Uterus (tissue), 4 donors: Measurements from ENCODE around the gene SPATA31E1. TPM values are rescaled to one million over a fixed set of nuclear protein-coding genes. Genes with fewer than 3 reads are reported as not detected.
"Not testable (repeated sequence)": the region's sequence is repeated elsewhere in the genome, so short reads cannot be mapped to it uniquely, and the experiment has no call there.

Experiments
- DNase-seq, 2 donors: peaks; one replicate each; pipeline ENCODE4 v3.0.0-alpha.2; 2019 to 2020
- H3K27ac ChIP-seq, 2 donors: fragments of 200-600 bp; sonication (generic); 1 replicate in 1 of 2; 2 replicates in 1 of 2; pipeline ENCODE4 v1.5.1; 2016 to 2018
- H3K27me3 ChIP-seq, 2 donors: fragments of 200-600 bp; sonication (generic); one replicate each; pipeline ENCODE4 v1.5.1; 2018 to 2019; ENCODE audit warnings: control low read depth in 1 of 2
- H3K36me3 ChIP-seq, 2 donors: fragments of 200-600 bp; sonication (generic); one replicate each; pipeline ENCODE4 v1.5.1; 2019; ENCODE audit warnings: control low read depth in 1 of 2
- H3K4me1 ChIP-seq, 2 donors: fragments of 200-600 bp; sonication (generic); one replicate each; pipeline ENCODE4 v1.5.1; 2018 to 2019; ENCODE audit warnings: control low read depth in 1 of 2
- H3K4me3 ChIP-seq, 2 donors: fragments of 200-600 bp; sonication (generic); 1 replicate in 1 of 2; 2 replicates in 1 of 2; pipeline ENCODE4 v1.5.1; 2018 to 2019; ENCODE audit warnings: mild to moderate bottlenecking in 1 of 2
- H3K9me3 ChIP-seq, 2 donors: fragments of 200-600 bp; sonication (generic); one replicate each; pipeline ENCODE4 v1.5.1; 2019; ENCODE audit warnings: control low read depth in 1 of 2
- POLR2A ChIP-seq, 2 donors: fragments of 450-650 bp; IDR thresholded peaks; one replicate each; pipeline ENCODE4 v1.6.1; 2016; ENCODE audit warnings: antibody characterized with exemption in 2 of 2, mild to moderate bottlenecking in 1 of 2, moderate library complexity in 1 of 2
- intact Hi-C: fragments of 100-400 bp; cut with DNase I; formaldehyde crosslinking; loops from one replicate; pipeline ENCODE4 v1.15.1; 2023; ENCODE audit warnings: low total_unique reads
- total RNA-seq, 4 donors: library from RNA; depleted of rRNA in 3 of 4; stranded (reverse); fragments of >200 nt in 3 of 4; gene quantifications; one replicate each; pipeline versions ENCODE4 v1.1.0 to v1.2.4, GENCODE V29; 2014 to 2023
- TF ChIP-seq, protein P1 (sequence below), 4 experiments: fragments of 200-600 bp in 2 of 4; fragments of 450-650 bp in 2 of 4; sonication (generic) in 2 of 4; IDR thresholded peaks; one replicate each; pipeline ENCODE4 v1.5.1; 2016 to 2019; ENCODE audit warnings: antibody characterized with exemption in 4 of 4, mild to moderate bottlenecking in 2 of 4, moderate library complexity in 1 of 4
- donor health status: DM: yes; HTN: yes; CAD: no.

Gene SPATA31E1
- total RNA-seq, 4 donors from 2014 or later = not detected

DNA sequence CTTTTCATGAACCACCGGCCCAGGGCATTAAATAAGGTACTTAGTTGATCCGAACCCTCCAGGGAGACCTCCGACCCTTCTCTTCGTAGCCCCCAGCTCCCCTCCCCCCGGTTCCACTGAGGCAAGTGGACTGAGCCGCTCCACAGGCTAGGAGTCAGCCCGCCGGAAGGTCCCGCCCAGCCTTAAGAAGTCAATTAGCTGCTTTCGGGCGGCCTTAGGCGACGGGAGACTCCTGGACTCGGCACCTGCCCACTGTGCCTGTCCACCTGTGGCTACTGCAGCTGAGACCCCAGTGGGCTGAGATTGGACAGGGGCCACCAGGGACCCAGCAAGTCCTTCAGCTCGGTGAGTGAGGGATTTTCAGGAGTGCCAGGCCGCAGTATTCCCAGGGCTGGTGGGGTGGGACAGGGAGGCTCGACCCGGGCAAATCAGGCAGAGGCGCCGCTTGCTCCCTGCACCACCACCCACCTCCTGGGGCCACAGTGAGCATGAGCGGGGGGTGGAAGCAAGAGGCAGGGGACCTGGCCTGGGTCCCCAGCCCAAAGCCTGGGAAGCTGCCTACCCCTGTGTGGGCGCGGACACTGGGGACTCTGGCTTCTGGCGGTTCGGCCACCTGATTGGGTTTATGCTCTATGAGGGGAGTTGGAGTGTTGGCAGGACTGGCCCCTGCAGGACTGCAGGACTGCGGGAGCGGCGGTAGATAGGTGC lies 39.6 kb upstream of the SPATA31E1 start:
- Histone ChIP-seq H3K9me3 (no peaks in the 10 kb centered on the region), H3K4me1 (no peaks in the 10 kb centered on the region), H3K27me3 (no peaks in the 10 kb centered on the region), H3K27ac (no peak overlapping the region), H3K36me3 (no peaks in the 10 kb centered on the region), H3K4me3 (no peak overlapping the region)
- intact Hi-C loops = no loop called here
- no peak for TF ChIP-seq POLR2A (IDR thresholded peaks at IDR 0.05)
- TF ChIP-seq, protein P1, sequence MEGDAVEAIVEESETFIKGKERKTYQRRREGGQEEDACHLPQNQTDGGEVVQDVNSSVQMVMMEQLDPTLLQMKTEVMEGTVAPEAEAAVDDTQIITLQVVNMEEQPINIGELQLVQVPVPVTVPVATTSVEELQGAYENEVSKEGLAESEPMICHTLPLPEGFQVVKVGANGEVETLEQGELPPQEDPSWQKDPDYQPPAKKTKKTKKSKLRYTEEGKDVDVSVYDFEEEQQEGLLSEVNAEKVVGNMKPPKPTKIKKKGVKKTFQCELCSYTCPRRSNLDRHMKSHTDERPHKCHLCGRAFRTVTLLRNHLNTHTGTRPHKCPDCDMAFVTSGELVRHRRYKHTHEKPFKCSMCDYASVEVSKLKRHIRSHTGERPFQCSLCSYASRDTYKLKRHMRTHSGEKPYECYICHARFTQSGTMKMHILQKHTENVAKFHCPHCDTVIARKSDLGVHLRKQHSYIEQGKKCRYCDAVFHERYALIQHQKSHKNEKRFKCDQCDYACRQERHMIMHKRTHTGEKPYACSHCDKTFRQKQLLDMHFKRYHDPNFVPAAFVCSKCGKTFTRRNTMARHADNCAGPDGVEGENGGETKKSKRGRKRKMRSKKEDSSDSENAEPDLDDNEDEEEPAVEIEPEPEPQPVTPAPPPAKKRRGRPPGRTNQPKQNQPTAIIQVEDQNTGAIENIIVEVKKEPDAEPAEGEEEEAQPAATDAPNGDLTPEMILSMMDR (IDR thresholded peaks at IDR 0.05) = no peak
- no peak for DNase-seq

DNA sequence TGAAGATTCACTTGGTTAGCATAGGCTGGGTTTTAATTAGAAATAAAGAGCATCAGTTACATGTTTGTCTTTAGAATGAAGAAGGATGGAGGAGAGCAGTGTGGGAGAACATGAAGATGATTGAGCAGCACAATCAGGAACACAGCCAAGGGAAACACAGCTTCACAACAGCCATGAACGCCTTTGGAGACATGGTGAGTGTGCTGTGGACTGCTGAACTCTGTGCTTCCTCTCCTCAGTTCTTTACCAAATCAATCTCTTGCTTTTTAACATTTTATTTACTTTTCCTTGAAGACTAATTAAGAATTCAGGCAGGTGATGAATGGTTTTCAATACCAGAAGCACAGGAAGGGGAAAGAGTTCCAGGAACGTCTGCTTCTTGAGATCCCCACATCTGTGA lies 38.2 kb upstream of the SPATA31E1 start:
- intact Hi-C loops = no loop called here

DNA sequence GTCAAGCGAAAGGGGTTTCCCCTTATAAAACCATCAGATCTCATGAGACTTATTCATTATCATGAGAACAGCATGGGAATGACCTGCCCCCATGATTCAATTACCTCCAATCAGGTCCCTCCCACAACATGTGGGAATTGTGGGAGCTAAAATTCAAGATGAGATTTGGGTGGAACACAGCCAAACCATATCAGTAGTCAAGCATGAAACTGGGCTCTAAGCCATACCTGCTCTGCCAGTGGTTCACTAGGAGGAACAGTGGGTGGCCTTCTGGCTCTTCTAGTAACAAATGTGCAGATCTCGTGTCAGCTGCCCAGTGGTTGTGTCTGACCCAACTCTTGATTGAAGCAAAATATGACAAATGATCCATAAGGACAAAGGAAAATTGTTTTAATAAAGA lies 34.9 kb upstream of the SPATA31E1 start:
- H3K9me3 ChIP-seq, intact Hi-C loops, DNase-seq: not testable (repeated sequence)

More for the DNA sequence above, 38.2 kb upstream of the SPATA31E1 start:
- Histone ChIP-seq H3K9me3 (no peaks in the 10 kb centered on the region), H3K27me3 (no peaks in the 10 kb centered on the region), H3K27ac (no peak overlapping the region), H3K4me3 (no peak overlapping the region), H3K36me3 (no peaks in the 10 kb centered on the region), H3K4me1 (no peaks in the 10 kb centered on the region)
- no peak for DNase-seq
- TF ChIP-seq, protein P1 (IDR thresholded peaks at IDR 0.05) = no peak
- no peak for TF ChIP-seq POLR2A (IDR thresholded peaks at IDR 0.05)

DNA sequence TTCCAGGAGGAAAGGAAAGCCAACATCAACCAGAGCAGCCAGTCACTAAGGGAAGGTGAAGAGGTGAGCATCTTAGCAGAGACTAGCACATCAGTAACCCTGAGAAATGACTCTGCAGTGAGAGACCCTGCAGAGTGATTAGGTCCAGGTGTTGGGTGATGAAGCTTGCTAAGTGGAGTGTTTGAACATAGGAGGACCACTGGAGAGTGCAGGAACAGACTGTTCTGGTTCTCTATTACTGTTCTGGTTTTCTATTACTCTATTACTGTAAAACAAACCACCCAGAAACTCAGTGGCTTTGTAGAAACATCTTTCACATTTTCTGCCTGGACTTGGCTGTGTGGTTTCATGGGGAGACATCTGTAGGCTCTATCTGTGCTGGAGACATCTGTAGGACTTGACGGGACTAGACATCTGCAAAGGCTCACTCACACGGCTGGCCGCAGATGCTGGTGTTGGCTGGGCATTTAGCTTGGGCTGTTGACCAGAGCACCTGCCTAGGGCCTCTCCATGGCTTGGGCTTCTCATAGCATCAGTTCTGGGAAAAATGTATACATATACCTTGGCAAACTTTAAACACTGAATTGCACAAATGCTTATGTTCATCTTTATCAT lies 33.4 kb upstream of the SPATA31E1 start:
- TF ChIP-seq POLR2A (IDR thresholded peaks at IDR 0.05) = no peak
- TF ChIP-seq, protein P1 (IDR thresholded peaks at IDR 0.05) = no peak
- Histone ChIP-seq H3K4me1 (no peaks in the 10 kb centered on the region), H3K27ac (no peak overlapping the region), H3K9me3 (no peaks in the 10 kb centered on the region), H3K27me3 (no peaks in the 10 kb centered on the region), H3K4me3 (no peak overlapping the region), H3K36me3 (no peaks in the 10 kb centered on the region)
- intact Hi-C loops = no loop called here
- DNase-seq = no peak

More for the DNA sequence above, 34.9 kb upstream of the SPATA31E1 start:
- not testable (repeated sequence) for H3K27me3 ChIP-seq, H3K4me1 ChIP-seq, H3K27ac ChIP-seq, H3K4me3 ChIP-seq, H3K36me3 ChIP-seq

DNA sequence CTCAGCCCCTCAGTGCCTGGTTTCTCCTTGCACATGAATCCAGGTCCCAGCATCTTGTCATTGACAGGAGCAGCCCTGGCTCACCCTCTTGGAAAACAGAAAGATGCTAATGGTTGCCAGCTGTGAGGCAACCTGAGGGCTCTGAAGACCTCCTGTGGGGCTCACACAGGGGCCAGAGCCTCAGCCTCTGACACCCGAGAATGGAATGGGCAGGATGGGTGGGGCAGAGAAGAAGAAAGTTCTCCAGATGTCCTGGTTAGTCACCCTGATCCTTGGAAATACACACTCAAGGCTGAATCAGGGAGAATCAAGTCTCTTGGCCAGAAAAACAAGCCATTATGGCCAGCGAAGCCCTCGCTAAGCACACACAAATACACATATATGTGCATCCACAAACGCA lies 32.3 kb upstream of the SPATA31E1 start:
- no peak for TF ChIP-seq POLR2A (IDR thresholded peaks at IDR 0.05)
- TF ChIP-seq, protein P1 (IDR thresholded peaks at IDR 0.05) = no peak
- intact Hi-C loops = no loop called here
- DNase-seq = no peak
- Histone ChIP-seq H3K27ac (no peak overlapping the region), H3K9me3 (no peaks in the 10 kb centered on the region), H3K36me3 (no peaks in the 10 kb centered on the region), H3K27me3 (no peaks in the 10 kb centered on the region), H3K4me1 (no peaks in the 10 kb centered on the region), H3K4me3 (no peak overlapping the region)

DNA sequence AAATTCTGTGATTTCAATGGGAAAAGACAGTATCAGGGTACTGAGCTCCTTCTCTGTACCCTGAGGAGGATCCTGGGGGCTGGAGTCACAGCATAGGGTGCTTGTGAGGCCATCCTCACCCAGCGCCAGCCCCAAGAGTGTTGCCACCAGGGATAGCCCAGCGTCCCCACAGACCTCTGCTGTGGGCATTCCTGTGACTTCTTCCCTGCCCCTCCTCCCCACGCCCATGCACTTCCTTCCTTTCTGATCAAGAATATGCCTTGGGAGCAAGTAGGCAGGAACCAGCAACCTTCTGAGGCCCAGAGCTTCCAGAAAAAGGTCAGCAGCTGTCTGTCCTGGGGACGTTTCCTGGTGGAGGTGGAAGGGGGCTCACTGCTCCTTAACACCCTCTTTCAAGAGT lies 31.5 kb upstream of the SPATA31E1 start:
- H3K27ac ChIP-seq, DNase-seq, H3K4me3 ChIP-seq, H3K9me3 ChIP-seq, H3K27me3 ChIP-seq, H3K36me3 ChIP-seq, H3K4me1 ChIP-seq, intact Hi-C loops: not testable (repeated sequence)
